Rectal smooth muscle tissue (tissue), 1 donor: ENCODE results near the gene RPS8.
"Not testable (repeated sequence)": the region's sequence is repeated elsewhere in the genome, so short reads cannot be mapped to it uniquely, and the experiment has no call there.

Experiments used
- H3K27ac ChIP-seq: one replicate; pipeline ENCODE4 v1.7.0; 2013; ENCODE audit warnings: low read depth, low read length, inconsistent platforms
- H3K27me3 ChIP-seq: one replicate; pipeline ENCODE4 v1.7.0; 2013; ENCODE audit warnings: low read length; ENCODE audit not compliant: control insufficient read depth, insufficient read depth
- H3K36me3 ChIP-seq: one replicate; pipeline ENCODE4 v1.7.0; 2013; ENCODE audit warnings: low read length; ENCODE audit not compliant: control insufficient read depth, insufficient read depth
- H3K4me1 ChIP-seq: one replicate; pipeline ENCODE4 v1.7.0; 2013; ENCODE audit warnings: low read length; ENCODE audit not compliant: control insufficient read depth, insufficient read depth
- H3K4me3 ChIP-seq: one replicate; pipeline ENCODE4 v1.7.0; 2013; ENCODE audit warnings: low read length
- H3K9ac ChIP-seq: one replicate; pipeline ENCODE4 v1.7.0; 2013; ENCODE audit warnings: low read length

RPS8 gene

GRCh38 chr1:44760876-44761275 is 14.5 kb upstream of the RPS8 start:
- H3K27ac ChIP-seq, result no peak overlapping the region
- H3K4me3 ChIP-seq, result no peak overlapping the region

DNA sequence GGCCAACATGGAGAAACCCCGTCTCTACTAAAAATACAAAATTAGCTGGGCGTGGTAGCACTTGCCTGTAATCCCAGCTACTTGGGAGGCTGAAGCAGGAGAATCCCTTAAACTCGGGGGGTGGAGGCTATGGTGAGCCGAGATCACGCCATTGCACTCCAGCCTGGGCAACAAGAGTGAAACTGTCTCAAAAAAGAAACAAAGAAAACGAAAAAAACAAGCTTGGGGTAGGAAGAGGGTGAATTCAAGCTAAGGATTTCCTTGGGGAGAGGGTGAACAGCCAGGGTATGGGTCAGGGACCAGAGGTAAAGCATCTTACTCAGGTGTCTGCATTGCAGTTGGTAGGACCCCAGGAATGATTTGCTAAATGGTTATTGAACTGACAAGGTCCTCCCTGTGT is 8.9 kb upstream of the RPS8 start:
- not testable (repeated sequence) for H3K27ac ChIP-seq, H3K36me3 ChIP-seq, H3K4me3 ChIP-seq, H3K9ac ChIP-seq, H3K4me1 ChIP-seq, H3K27me3 ChIP-seq

More at GRCh38 chr1:44760876-44761275, 14.5 kb upstream of the RPS8 start:
- Histone ChIP-seq H3K4me1 (no peaks in the 10 kb centered on the region), H3K27me3 (no peaks in the 10 kb centered on the region), H3K9ac (no peak overlapping the region), H3K36me3 (no peaks in the 10 kb centered on the region)

GRCh38 chr1:44775930-44776729 is 790 bp downstream of the RPS8 start:
- Histone ChIP-seq H3K27me3 (no peaks in the 10 kb centered on the region), H3K27ac (peak overlapping the region; percentile 100), H3K9ac (peak overlapping the region; percentile 94), H3K4me1 (peaks cover 2% of the 10 kb centered on the region), H3K36me3 (peaks cover 10% of the 10 kb centered on the region), H3K4me3 (peak overlapping the region; percentile 81)

GRCh38 chr1:44776730-44777068 is 1.4 kb downstream of the RPS8 start:
- Histone ChIP-seq H3K9ac (peak overlapping the region; percentile 94), H3K27me3 (no peaks in the 10 kb centered on the region), H3K4me3 (peak overlapping the region; percentile 81), H3K36me3 (peaks cover 10% of the 10 kb centered on the region), H3K4me1 (peaks cover 2% of the 10 kb centered on the region), H3K27ac (peak overlapping the region; percentile 100)

GRCh38 chr1:44777547-44777946 is 2.2 kb downstream of the RPS8 start:
- H3K36me3 ChIP-seq, result peaks cover 10% of the 10 kb centered on the region
- H3K27ac ChIP-seq, result no peak overlapping the region
- no peak overlapping the region for H3K4me3 ChIP-seq
- no peak overlapping the region for H3K9ac ChIP-seq
- no peaks in the 10 kb centered on the region for H3K27me3 ChIP-seq
- H3K4me1 ChIP-seq, result peaks cover 2% of the 10 kb centered on the region

DNA sequence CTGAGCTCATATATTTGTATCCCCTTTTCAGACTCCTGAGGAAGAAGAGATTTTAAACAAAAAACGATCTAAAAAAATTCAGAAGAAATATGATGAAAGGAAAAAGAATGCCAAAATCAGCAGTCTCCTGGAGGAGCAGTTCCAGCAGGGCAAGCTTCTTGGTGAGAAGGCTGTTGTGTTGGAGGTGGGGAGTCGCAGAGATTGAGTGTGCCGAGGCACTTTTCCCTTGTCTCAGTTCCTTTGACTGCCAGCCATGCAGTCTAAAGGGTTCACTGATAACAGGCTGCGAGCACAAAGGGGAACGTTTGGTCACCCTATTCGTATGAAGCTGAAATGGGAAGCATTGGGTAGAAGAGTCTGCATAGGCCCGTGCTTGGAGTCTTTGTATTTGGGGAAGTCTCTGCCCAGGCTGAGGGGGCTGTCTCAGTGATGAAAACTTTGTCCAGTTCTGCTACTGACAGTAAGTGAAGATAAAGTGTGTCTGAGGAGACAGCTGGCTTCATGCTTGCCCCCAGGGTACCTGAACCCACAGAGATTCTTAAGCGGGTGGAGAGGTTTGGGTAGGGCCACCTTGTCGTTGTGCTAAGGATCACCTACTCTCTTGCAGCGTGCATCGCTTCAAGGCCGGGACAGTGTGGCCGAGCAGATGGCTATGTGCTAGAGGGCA is 2.8 kb downstream of the RPS8 start:
- no peak overlapping the region for H3K27ac ChIP-seq
- peaks cover 2% of the 10 kb centered on the region for H3K4me1 ChIP-seq
- H3K36me3 ChIP-seq, result peaks cover 10% of the 10 kb centered on the region
- H3K4me3 ChIP-seq, result no peak overlapping the region
- H3K9ac ChIP-seq, result no peak overlapping the region
- no peaks in the 10 kb centered on the region for H3K27me3 ChIP-seq

GRCh38 chr1:44778705-44779576 is 3.6 kb downstream of the RPS8 start:
- Histone ChIP-seq H3K27me3 (no peaks in the 10 kb centered on the region), H3K9ac (no peak overlapping the region), H3K4me1 (peaks cover 8% of the 10 kb centered on the region), H3K36me3 (peaks cover 10% of the 10 kb centered on the region), H3K4me3 (no peak overlapping the region), H3K27ac (no peak overlapping the region)

DNA sequence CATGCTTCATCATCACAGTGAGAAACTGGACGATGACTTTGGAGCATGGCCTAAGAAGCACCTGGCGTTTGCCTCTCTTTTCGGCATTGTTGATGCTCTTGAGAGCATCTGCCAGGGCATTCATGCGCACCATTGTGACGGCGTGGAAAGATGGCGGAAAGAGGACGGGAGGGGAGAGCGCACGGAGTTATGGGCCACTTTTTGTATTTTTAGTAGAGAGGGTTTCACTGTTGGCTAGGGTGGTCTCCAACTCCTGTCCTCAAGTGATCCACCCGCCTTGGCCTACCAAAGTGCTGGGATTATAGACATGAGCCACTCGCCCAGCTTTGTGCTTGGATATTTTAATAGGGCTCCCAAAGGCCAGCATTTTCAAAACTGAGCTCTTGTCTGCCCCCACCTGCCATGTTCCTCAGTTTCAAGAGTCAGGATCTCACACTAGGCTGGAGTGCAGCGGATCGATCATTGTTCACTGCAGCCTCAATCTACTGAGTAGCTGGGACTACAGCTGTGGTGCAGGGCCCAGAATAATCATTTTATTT is 5.3 kb downstream of the RPS8 start:
- Histone ChIP-seq H3K9ac (no peak overlapping the region), H3K4me1 (peaks cover 7% of the 10 kb centered on the region), H3K27me3 (no peaks in the 10 kb centered on the region), H3K27ac (no peak overlapping the region), H3K36me3 (peaks cover 10% of the 10 kb centered on the region), H3K4me3 (no peak overlapping the region)

- Histone ChIP-seq H3K9ac (peak overlapping the region; percentile 47), H3K4me1 (peaks cover 10% of the 10 kb centered on the region), H3K27ac (no peak overlapping the region), H3K27me3 (no peaks in the 10 kb centered on the region), H3K4me3 (peak overlapping the region; percentile 55), H3K36me3 (peaks cover 3% of the 10 kb centered on the region)
Measured at GRCh38 chr1:44783697-44784093, 8.4 kb downstream of the RPS8 start.

DNA sequence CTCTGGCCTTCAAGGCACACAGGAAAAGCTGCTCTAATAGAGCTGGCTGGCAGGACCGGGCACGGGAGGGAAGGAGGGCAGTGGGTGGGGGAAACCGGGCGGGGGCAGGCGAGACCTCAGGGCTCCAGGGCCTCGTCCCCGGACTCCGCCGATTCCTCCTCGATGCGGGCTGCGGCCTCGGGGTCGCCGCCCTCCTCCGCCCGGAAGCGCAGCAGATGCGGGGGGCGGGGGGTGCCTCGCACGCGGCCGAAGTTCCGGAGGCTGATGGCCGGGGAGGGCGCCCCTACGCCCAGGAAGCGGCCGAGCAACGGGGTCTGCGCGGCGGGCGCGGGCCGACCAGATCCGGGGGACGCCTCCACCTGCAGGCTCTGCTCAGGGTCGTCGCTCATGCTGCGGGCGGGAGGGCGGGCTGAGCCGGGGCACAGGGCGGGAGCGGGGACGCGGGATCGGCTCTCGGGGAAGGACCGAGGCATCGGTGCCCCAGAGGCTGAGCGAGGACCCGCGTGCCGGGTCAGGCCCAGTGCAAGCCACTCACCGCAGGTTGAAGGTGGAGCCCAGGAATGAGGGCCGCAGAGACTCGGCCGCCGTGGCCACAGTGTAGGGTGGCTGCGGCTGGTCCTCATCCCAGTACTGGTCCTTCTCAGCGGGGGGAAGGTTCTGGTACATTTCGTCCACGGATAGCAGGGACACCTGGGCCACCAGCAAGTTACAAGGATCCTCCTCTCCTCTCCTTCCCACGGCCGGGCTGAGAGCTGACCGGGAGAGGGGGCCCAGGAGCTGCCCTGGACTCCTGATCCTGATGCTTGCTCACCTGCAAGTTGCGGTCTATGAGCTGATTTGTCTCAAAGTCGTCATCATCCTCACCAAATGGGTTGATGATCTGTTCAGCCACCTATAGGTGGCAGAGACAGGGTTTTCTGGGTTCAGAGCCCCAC is 9.0 kb downstream of the RPS8 start:
- Histone ChIP-seq H3K4me3 (peak overlapping the region; percentile 55), H3K27me3 (no peaks in the 10 kb centered on the region), H3K27ac (no peak overlapping the region), H3K4me1 (peaks cover 10% of the 10 kb centered on the region), H3K9ac (peak overlapping the region; percentile 47), H3K36me3 (peaks cover 3% of the 10 kb centered on the region)

- peaks cover 3% of the 10 kb centered on the region for H3K36me3 ChIP-seq
- peaks cover 10% of the 10 kb centered on the region for H3K4me1 ChIP-seq
- no peak overlapping the region for H3K27ac ChIP-seq
- H3K9ac ChIP-seq, result no peak overlapping the region
- peak overlapping the region; percentile 55 for H3K4me3 ChIP-seq
- no peaks in the 10 kb centered on the region for H3K27me3 ChIP-seq
Measured at GRCh38 chr1:44785029-44785380, 9.7 kb downstream of the RPS8 start.
